Suprapubic skin (tissue), 4 donors: ENCODE results near the gene DYNLRB1. TPM values are rescaled to one million over a fixed set of nuclear protein-coding genes. Genes with fewer than 3 reads are reported as not detected.
A peak's percentile ranks its signal among the peaks of the same experiment; 100 is the strongest.

Source experiments
- DNase-seq, 2 donors: peaks; one replicate each; pipeline ENCODE4 v3.0.0-alpha.2; 2019; ENCODE audit warnings: low spot score in 2 of 2
- H3K27ac ChIP-seq: fragments of 200-600 bp; sonication (generic); one replicate; pipeline ENCODE4 v1.5.1; 2019
- H3K27me3 ChIP-seq: fragments of 200-600 bp; sonication (generic); one replicate; pipeline ENCODE4 v1.5.1; 2019
- H3K36me3 ChIP-seq: fragments of 200-600 bp; sonication (generic); one replicate; pipeline ENCODE4 v1.5.1; 2019
- H3K4me1 ChIP-seq: fragments of 200-600 bp; sonication (generic); one replicate; pipeline ENCODE4 v1.5.1; 2019
- H3K4me3 ChIP-seq: fragments of 200-600 bp; sonication (generic); one replicate; pipeline ENCODE4 v1.5.1; 2019; ENCODE audit warnings: mild to moderate bottlenecking
- H3K9me3 ChIP-seq: fragments of 200-600 bp; sonication (generic); one replicate; pipeline ENCODE4 v1.5.1; 2019
- CTCF ChIP-seq, 2 donors: fragments of 200-600 bp in 1 of 2; fragments of 450-650 bp in 1 of 2; sonication (generic) in 1 of 2; IDR thresholded peaks; one replicate each; pipeline ENCODE4 v1.5.1; 2016 to 2019; ENCODE audit warnings: antibody characterized with exemption in 2 of 2, mild to moderate bottlenecking in 1 of 2, moderate library complexity in 1 of 2
- EP300 ChIP-seq: sonication (generic); formaldehyde crosslinking; IDR thresholded peaks from one replicate; pipeline ENCODE4 v1.6.1; 2017; ENCODE audit warnings: antibody characterized with exemption
- POLR2A ChIP-seq, 2 donors: fragments of 450-650 bp; IDR thresholded peaks; one replicate each; pipeline ENCODE4 v1.6.1; 2017; ENCODE audit warnings: antibody characterized with exemption in 2 of 2, mild to moderate bottlenecking in 2 of 2, moderate library complexity in 2 of 2
- POLR2AphosphoS5 ChIP-seq, 3 donors: sonication (generic); formaldehyde crosslinking; IDR thresholded peaks; one replicate each; pipeline ENCODE4 v1.6.1; 2017; ENCODE audit warnings: antibody characterized with exemption in 3 of 3
- WGBS: methylation state at CpG from one replicate; pipeline ENCODE4 v1.1.5; 2018; 5-methylcytosine and 5-hydroxymethylcytosine counted together
- total RNA-seq, 4 donors: library from RNA; depleted of rRNA; stranded (reverse); fragments of >200 nt; gene quantifications; one replicate each; pipeline ENCODE4 v1.1.0, GENCODE V29; 2016

DYNLRB1 gene
- total RNA-seq, 4 donors from 2014 or later = 143 to 270 (median 225) TPM

- Histone ChIP-seq H3K4me1 (peaks cover 41% of the 10 kb centered on the region), H3K27me3 (no peaks in the 10 kb centered on the region), H3K36me3 (peaks cover 10% of the 10 kb centered on the region), H3K4me3 (no peak overlapping the region), H3K9me3 (no peaks in the 10 kb centered on the region), H3K27ac (peak overlapping the region; percentile 14)
- no peak for TF ChIP-seq POLR2AphosphoS5 (IDR thresholded peaks at IDR 0.05)
- no peak for TF ChIP-seq POLR2A (IDR thresholded peaks at IDR 0.05)
- TF ChIP-seq CTCF (IDR thresholded peaks at IDR 0.05) = no peak
- no peak for DNase-seq
- 81% methylated on average over 11 of the region's 11 CpGs for WGBS
Measured at GRCh38 chr20:34581341-34582184, 65.3 kb downstream of the DYNLRB1 start.

GRCh38 chr20:34582221-34582620, 66.0 kb downstream of the DYNLRB1 start:
- no peak for DNase-seq
- H3K9me3 ChIP-seq = no peaks in the 10 kb centered on the region
- H3K27me3 ChIP-seq = no peaks in the 10 kb centered on the region
- peak overlapping the region; percentile 5 for H3K27ac ChIP-seq
- 68% methylated on average over 4 of the region's 4 CpGs for WGBS
- peaks cover 15% of the 10 kb centered on the region for H3K36me3 ChIP-seq
- peaks cover 41% of the 10 kb centered on the region for H3K4me1 ChIP-seq
- H3K4me3 ChIP-seq = no peak overlapping the region
- no peak for TF ChIP-seq EP300
- no peak for TF ChIP-seq POLR2A (IDR thresholded peaks at IDR 0.05)

GRCh38 chr20:34582911-34583310, 66.7 kb downstream of the DYNLRB1 start:
- WGBS = 82% methylated on average over 4 of the region's 4 CpGs
- no peak for TF ChIP-seq CTCF (IDR thresholded peaks at IDR 0.05)
- TF ChIP-seq EP300 = no peak
- no peak for TF ChIP-seq POLR2AphosphoS5 (IDR thresholded peaks at IDR 0.05)
- no peak for TF ChIP-seq POLR2A (IDR thresholded peaks at IDR 0.05)

GRCh38 chr20:34583544-34583943, 67.3 kb downstream of the DYNLRB1 start:
- 78% methylated on average over 6 of the region's 6 CpGs for WGBS
- no peak for DNase-seq

More at GRCh38 chr20:34582911-34583310, 66.7 kb downstream of the DYNLRB1 start:
- H3K27me3 ChIP-seq = no peaks in the 10 kb centered on the region
- H3K9me3 ChIP-seq = no peaks in the 10 kb centered on the region
- no peak overlapping the region for H3K4me3 ChIP-seq
- peaks cover 15% of the 10 kb centered on the region for H3K36me3 ChIP-seq
- peaks cover 41% of the 10 kb centered on the region for H3K4me1 ChIP-seq
- no peak overlapping the region for H3K27ac ChIP-seq
- DNase-seq = no peak

GRCh38 chr20:34585019-34585418, 68.8 kb downstream of the DYNLRB1 start:
- peaks cover 18% of the 10 kb centered on the region for H3K36me3 ChIP-seq
- H3K9me3 ChIP-seq = no peaks in the 10 kb centered on the region
- peaks cover 21% of the 10 kb centered on the region for H3K4me1 ChIP-seq
- no peak for TF ChIP-seq CTCF (IDR thresholded peaks at IDR 0.05)
- no peak for TF ChIP-seq POLR2A (IDR thresholded peaks at IDR 0.05)
- no peak for TF ChIP-seq POLR2AphosphoS5 (IDR thresholded peaks at IDR 0.05)
- no peak for TF ChIP-seq EP300
- WGBS = 100% methylated on average over 2 of the region's 5 CpGs
- no peak for DNase-seq
- H3K4me3 ChIP-seq = no peak overlapping the region
- H3K27ac ChIP-seq = no peak overlapping the region
- H3K27me3 ChIP-seq = no peaks in the 10 kb centered on the region

More at GRCh38 chr20:34583544-34583943, 67.3 kb downstream of the DYNLRB1 start:
- peaks cover 35% of the 10 kb centered on the region for H3K4me1 ChIP-seq
- peaks cover 20% of the 10 kb centered on the region for H3K36me3 ChIP-seq
- H3K9me3 ChIP-seq = no peaks in the 10 kb centered on the region
- no peak overlapping the region for H3K4me3 ChIP-seq
- no peak overlapping the region for H3K27ac ChIP-seq
- TF ChIP-seq POLR2A (IDR thresholded peaks at IDR 0.05) = no peak
- TF ChIP-seq CTCF (IDR thresholded peaks at IDR 0.05) = no peak
- TF ChIP-seq EP300 = no peak
- no peak for TF ChIP-seq POLR2AphosphoS5 (IDR thresholded peaks at IDR 0.05)
- no peaks in the 10 kb centered on the region for H3K27me3 ChIP-seq
